DND-41 (cell line): ENCODE results near the gene SSX4B.
"Not testable (repeated sequence)": the region's sequence is repeated elsewhere in the genome, so short reads cannot be mapped to it uniquely, and the experiment has no call there.

Experiments used
- ATAC-seq: fragments of 200-7000 bp; cut with Tn5 transposase; 3 replicates; pipeline ENCODE4 v1.9.1; 2021; ENCODE audit warnings: low read depth; ENCODE audit not compliant: insufficient read depth
- DNase-seq: peaks from one replicate; pipeline ENCODE4 v3.0.0-alpha.2; 2020
- H2AFZ ChIP-seq: 2 replicates; pipeline ENCODE4 v1.6.0; 2012; ENCODE audit warnings: low read depth, low read length
- H3K27ac ChIP-seq: 2 replicates; pipeline ENCODE4 v1.5.1; 2012; ENCODE audit warnings: low read length, inconsistent platforms
- H3K27me3 ChIP-seq: fragments of 200-600 bp; sonication (generic); 2 replicates; pipeline ENCODE4 v1.6.0; 2012; ENCODE audit warnings: low read length, mild to moderate bottlenecking, inconsistent platforms; ENCODE audit not compliant: insufficient read depth, poor library complexity
- H3K36me3 ChIP-seq: 2 replicates; pipeline ENCODE4 v1.5.1; 2012; ENCODE audit warnings: low read length, inconsistent platforms; ENCODE audit not compliant: insufficient read depth
- H3K4me1 ChIP-seq: 2 replicates; pipeline ENCODE4 v1.5.1; 2012; ENCODE audit warnings: mild to moderate bottlenecking, low read length; ENCODE audit not compliant: insufficient read depth
- H3K4me2 ChIP-seq: 2 replicates; pipeline ENCODE4 v1.6.0; 2012; ENCODE audit warnings: mild to moderate bottlenecking, moderate library complexity, low read length, inconsistent platforms; ENCODE audit not compliant: insufficient read depth
- H3K4me3 ChIP-seq, 2 experiments: fragments of 200-600 bp in 1 of 2; shearing (Covaris generic) in 1 of 2; 2 replicates each; pipeline ENCODE4 v1.5.1; 2012 to 2016; ENCODE audit warnings: inconsistent platforms in 2 of 2, low read length in 2 of 2, mild to moderate bottlenecking in 2 of 2, low read depth in 1 of 2, moderate library complexity in 1 of 2
- H3K79me2 ChIP-seq: 2 replicates; pipeline ENCODE4 v1.6.0; 2012; ENCODE audit warnings: low read length, inconsistent platforms; ENCODE audit not compliant: insufficient read depth
- H3K9ac ChIP-seq: 2 replicates; pipeline ENCODE4 v1.6.0; 2012; ENCODE audit warnings: low read depth, mild to moderate bottlenecking, inconsistent platforms, low read length, moderate library complexity
- H3K9me3 ChIP-seq: 2 replicates; pipeline ENCODE4 v1.5.1; 2012; ENCODE audit warnings: low read length, moderate library complexity, mild to moderate bottlenecking, inconsistent platforms; ENCODE audit not compliant: insufficient read depth, severe bottlenecking
- H4K20me1 ChIP-seq: 2 replicates; pipeline ENCODE4 v1.6.0; 2012; ENCODE audit warnings: low read length; ENCODE audit not compliant: insufficient read depth
- EZH2 ChIP-seq: IDR thresholded peaks from 3 replicates; pipeline ENCODE4 v1.6.1; 2012; ENCODE audit warnings: borderline replicate concordance, low read depth, mild to moderate bottlenecking, moderate library complexity, low read length, inconsistent platforms; ENCODE audit not compliant: severe bottlenecking
- TF ChIP-seq, protein P1 (sequence below): IDR thresholded peaks from 2 replicates; pipeline ENCODE4 v1.5.1; 2012; ENCODE audit warnings: borderline replicate concordance, low read length, moderate library complexity, mild to moderate bottlenecking; ENCODE audit not compliant: poor library complexity, severe bottlenecking; ENCODE audit errors: extremely low read depth

SSX4B gene, protein sequence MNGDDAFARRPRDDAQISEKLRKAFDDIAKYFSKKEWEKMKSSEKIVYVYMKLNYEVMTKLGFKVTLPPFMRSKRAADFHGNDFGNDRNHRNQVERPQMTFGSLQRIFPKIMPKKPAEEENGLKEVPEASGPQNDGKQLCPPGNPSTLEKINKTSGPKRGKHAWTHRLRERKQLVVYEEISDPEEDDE

DNA sequence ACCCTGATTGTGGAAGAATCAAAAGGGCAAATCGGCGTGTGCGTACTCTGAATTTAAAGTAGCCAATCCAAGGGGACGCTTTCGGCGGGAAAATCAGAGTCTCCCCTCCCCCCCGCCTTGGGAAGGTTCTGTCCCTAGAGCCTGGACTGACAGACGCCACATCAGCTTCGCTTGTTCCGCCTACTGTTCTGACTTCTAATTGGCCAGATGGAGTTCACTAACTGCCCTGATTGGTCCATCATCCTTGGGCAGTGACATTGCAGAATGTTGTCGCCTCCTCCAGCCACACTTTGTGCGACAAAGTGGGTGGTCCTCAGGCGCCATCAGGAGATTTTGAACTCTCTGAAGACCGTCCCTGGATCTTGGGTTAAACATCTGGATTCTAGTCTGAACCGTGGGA is at the start of gene SSX4B:
Gene SSX4B (minus strand): TSS at position 101 of the 400 bp plus-strand sequence. CDS start 588 bp downstream, outside the sequence.
- not testable (repeated sequence) for H3K4me2 ChIP-seq, H3K36me3 ChIP-seq, H3K4me3 ChIP-seq, H2AFZ ChIP-seq, H3K4me1 ChIP-seq, H3K9me3 ChIP-seq, H3K9ac ChIP-seq, H3K79me2 ChIP-seq, H3K27ac ChIP-seq, H3K27me3 ChIP-seq, ATAC-seq, H4K20me1 ChIP-seq, DNase-seq

DNA sequence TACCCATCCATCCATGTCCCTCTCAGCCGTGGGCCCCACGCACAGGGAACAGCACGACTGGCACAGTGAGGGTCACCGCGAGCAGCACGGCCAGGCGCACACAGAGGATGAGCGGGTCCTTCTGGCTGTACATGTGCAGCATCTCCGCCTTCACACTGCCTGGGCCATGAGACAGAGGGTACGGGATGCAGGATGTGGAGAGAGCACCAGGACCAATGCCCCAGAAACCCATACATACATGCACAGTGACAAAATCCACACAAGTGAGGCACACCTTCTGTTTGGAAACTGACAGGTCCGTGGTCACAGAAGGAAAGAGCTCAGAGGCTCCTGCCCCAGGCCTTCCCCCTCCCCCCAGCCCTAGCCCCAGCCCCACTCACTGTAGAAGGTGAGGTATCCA is 48.8 kb upstream of the SSX4B start:
- H3K9me3 ChIP-seq = no peaks in the 10 kb centered on the region

DNA sequence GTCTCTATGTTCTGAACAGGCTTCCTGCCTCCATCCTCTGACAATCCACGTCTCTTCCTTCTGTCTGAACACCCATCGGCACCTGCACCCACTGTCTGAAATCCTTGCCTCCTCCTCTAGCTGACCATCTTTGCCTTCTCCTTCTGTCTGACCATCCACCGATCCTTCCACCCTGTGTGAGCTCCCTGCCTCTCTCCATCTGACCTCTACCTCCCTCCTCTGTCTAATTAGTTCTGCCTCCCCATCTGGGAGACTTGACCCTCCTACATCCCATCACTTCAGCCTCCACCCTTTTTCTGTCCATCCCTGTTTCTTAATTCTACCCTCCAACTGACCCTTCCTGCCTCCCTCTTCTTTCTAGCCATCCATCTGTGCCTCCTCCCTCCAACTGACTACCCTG is 48.3 kb upstream of the SSX4B start:
- Histone ChIP-seq H2AFZ (no peak overlapping the region), H3K4me1 (no peaks in the 10 kb centered on the region), H4K20me1 (no peaks in the 10 kb centered on the region), H3K27me3 (no peaks in the 10 kb centered on the region), H3K27ac (no peak overlapping the region), H3K4me2 (no peak overlapping the region), H3K36me3 (peaks cover 38% of the 10 kb centered on the region), H3K4me3 (no peak overlapping the region), H3K9me3 (no peaks in the 10 kb centered on the region), H3K9ac (no peak overlapping the region), H3K79me2 (no peaks in the 10 kb centered on the region)
- ATAC-seq = no peak
- no peak for DNase-seq
- TF ChIP-seq EZH2 = no peak
- TF ChIP-seq, protein P1, sequence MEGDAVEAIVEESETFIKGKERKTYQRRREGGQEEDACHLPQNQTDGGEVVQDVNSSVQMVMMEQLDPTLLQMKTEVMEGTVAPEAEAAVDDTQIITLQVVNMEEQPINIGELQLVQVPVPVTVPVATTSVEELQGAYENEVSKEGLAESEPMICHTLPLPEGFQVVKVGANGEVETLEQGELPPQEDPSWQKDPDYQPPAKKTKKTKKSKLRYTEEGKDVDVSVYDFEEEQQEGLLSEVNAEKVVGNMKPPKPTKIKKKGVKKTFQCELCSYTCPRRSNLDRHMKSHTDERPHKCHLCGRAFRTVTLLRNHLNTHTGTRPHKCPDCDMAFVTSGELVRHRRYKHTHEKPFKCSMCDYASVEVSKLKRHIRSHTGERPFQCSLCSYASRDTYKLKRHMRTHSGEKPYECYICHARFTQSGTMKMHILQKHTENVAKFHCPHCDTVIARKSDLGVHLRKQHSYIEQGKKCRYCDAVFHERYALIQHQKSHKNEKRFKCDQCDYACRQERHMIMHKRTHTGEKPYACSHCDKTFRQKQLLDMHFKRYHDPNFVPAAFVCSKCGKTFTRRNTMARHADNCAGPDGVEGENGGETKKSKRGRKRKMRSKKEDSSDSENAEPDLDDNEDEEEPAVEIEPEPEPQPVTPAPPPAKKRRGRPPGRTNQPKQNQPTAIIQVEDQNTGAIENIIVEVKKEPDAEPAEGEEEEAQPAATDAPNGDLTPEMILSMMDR = no peak

More for the DNA sequence above, 48.8 kb upstream of the SSX4B start:
- DNase-seq = no peak
- no peak overlapping the region for H3K4me2 ChIP-seq
- H3K79me2 ChIP-seq = no peaks in the 10 kb centered on the region
- H3K27me3 ChIP-seq = no peaks in the 10 kb centered on the region
- no peak overlapping the region for H3K4me3 ChIP-seq
- H3K27ac ChIP-seq = no peak overlapping the region
- H3K9ac ChIP-seq = no peak overlapping the region
- peaks cover 3% of the 10 kb centered on the region; the same call in 1 of the 2 replicates for H3K4me1 ChIP-seq
- TF ChIP-seq, protein P1 = no peak
- TF ChIP-seq EZH2 = no peak
- H2AFZ ChIP-seq = no peak overlapping the region
- H4K20me1 ChIP-seq = no peaks in the 10 kb centered on the region
- no peak for ATAC-seq
- H3K36me3 ChIP-seq = peaks cover 44% of the 10 kb centered on the region

DNA sequence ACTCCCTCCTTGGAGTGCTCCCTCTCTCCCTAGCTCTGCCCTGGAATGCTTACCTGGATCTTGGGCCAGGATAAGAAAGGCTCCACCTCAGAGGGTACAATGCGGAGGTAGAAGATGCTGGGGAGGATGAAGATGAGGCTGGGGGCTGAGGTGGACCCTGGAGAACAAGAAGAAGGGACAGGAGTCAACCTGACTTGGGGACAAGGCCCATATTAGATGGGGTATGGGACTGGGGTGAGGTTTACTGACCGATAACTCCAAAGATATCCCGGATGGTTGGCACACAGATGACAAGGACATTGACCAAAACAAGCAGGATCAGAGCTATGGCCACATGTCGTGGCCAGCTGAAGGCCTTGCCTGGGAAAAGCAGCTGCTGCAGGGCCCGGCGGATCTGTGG is 47.7 kb upstream of the SSX4B start:
- H3K4me3 ChIP-seq = no peak overlapping the region
- H3K27ac ChIP-seq = no peak overlapping the region
- no peaks in the 10 kb centered on the region for H3K4me1 ChIP-seq
- H3K27me3 ChIP-seq = no peaks in the 10 kb centered on the region
- ATAC-seq (no peak), DNase-seq (no peak)
- no peaks in the 10 kb centered on the region for H4K20me1 ChIP-seq
- no peaks in the 10 kb centered on the region for H3K79me2 ChIP-seq
- H3K9ac ChIP-seq = no peak overlapping the region
- peaks cover 36% of the 10 kb centered on the region for H3K36me3 ChIP-seq
- TF ChIP-seq, protein P1 = no peak
- TF ChIP-seq EZH2 = no peak
- H3K9me3 ChIP-seq = no peaks in the 10 kb centered on the region
- no peak overlapping the region for H3K4me2 ChIP-seq
- H2AFZ ChIP-seq = no peak overlapping the region
